OCI-M2 (cell line): ENCODE results near the gene SLC13A3.
A peak's percentile ranks its signal among the peaks of the same experiment; 100 is the strongest.

Experiments
- DNase-seq: peaks from one replicate; lab custom pipeline; 2025; ENCODE audit not compliant: unreplicated experiment; lab: John Stamatoyannopoulos, UW

Gene SLC13A3

DNA sequence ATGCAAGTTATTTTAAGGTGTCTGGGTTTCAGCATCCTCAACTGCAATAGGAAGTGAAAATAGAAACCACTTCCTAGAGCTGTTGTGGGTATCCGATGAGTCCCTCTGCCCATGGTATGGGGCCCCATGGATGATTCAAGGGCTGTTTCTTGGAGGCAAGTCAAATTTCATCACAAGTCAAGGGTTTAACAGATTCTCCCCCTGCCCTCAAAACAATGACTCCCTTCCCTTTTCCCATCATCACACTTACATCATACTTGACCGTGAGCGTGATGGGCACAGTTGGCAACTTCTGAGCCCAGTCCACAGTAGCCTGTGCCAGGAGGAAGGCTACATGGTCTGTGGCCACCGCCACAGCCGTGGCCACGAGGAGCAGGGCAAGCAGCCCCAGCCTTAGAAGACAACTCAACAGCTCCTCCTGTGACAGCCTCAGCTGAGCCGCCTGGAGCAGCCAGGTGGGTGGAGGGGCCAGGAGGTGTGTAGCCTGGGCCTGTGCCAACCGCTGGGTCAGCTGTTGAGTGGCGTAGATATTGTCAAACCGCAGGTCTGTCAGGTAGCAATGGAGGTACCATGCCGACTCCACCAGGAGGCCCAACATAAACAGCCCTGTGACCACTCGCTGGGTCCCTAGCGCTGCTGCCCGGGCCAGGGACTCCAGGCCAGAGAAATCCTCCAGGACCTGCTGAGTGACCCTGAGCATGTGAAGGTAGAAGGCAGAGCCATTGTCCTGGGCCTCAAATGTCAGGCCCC lies 106.0 kb downstream of the SLC13A3 start:
- DNase-seq, result no peak

DNA sequence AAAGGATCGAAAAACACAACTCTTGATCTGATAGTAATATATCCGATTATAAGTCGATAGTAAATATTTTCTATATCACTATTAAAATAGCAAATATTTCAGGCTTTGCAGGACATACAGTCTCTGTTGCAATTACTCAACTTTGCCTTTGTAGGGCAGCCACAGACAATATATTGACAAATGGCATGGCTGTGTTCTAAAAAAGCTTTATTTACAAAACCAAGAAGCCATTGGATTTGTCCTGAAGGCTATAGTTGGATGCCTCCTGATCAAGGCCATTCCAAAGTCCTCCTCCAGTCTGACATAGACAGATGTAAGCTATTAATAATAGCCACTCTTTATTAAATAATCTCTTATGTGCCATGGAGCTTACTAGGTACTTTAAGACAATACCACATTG lies 106.7 kb downstream of the SLC13A3 start:
- no peak for DNase-seq

DNA sequence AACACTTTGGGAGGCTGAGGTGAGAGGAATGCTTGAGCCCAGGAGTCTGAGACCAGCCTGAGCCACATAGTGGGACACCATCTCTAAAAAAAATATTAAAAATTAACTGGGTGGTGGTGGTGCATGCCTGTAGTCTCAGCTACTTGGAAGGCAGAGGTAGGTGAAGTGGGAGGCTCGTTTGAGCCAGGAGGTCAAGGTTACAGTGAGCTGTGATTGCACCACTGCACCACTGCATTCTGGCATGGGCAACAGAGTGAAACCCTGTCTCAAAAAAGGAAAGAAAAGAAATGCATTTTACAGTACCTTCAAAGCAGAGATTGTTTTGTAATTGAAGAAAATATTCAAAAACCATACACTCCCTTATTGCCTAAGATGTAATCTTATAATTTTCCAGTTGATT lies 107.3 kb downstream of the SLC13A3 start:
- DNase-seq, result no peak

DNA sequence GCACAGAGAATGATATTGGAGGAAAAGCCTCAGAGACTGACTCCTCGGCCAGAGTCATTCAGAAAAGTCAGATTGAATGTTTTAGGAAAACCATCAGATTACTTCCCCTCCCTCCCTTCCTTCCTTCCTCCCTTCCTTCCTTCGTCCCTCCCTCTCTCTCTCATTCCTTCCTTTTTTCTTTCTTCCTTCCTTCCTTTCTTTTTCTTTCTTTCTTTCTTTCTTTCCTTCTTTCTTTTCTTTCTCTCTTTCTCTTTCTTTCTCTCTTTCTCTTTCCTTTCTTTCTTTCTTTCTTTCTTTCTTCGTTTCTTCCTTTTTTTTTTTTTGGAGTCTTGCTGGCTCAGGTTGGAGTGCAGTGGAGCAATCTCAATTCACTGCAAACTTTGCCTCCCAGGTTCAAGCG lies 108.2 kb downstream of the SLC13A3 start:
- DNase-seq, result no peak

DNA sequence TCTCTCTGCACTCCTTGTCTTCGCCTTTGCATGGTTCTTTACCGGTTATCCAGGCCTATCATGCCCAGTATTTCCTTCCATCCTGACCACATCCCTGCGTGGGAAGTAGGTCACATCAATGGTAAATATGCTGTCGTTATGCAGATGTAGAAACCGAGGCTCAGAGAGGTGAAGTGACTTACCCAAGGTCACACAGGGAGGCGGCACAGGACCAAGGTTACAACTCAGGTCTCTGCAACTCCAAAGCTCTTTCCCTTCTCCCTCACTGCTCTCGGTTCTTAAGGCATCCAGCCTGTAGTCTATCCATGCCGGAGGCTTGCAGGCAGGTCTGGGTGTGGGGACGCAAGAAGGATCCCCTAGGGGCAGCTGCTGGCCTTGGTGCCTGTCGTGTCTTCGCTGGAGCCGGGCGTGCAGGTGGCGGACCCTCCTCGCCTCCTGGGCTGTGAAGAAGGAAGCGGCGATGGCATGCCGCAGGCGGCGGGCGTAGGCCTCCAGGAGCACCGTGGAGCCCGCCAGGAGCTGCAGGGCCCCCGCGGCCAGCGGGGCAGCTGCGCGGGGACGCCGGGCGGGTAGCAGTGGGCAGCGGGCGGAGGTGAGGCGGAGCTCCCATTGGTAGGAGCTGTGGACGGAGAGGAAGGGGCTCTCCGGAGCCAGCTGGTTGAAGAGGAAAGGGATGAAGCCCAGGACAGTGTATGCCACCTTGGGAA lies 109.9 kb downstream of the SLC13A3 start:
- DNase-seq, result no peak

DNA sequence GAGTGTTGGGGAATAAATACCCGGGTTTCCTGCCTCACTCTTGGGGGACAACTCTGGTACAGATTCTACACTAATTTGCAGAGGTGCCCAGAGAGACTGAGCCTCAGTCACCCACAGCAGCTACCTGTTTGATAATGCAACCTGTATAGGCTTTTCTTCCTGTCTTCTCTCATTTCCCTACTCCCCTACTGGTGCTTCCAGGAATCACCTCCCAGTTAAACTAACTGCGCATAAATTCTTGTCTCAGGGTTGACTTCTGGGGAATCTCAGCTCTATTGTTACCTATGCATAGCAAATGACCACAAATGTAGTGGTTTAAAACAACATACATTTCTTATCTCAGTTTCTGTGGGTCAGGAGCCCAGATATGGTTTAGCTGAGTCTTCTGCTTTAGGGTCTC lies 112.1 kb downstream of the SLC13A3 start:
- no peak for DNase-seq

DNA sequence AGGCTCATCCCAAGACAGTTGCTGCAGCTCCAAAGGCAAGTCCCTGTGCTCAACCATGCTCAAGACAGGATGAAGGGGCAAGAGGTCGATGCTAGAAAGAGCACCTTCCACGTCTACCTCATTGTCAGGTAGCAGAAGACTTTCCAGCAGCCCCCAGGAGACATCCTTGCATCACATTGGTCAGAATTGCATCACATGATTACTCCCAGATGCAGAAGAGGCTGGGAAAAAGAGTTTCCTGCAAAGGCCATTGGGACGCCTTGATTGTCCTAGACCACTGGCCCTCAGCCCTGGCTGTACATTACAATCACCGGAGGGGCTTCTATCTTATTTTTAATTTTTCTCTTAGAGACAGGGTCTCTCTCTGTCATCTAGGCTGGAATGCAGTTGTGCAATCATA lies 120.6 kb downstream of the SLC13A3 start:
- no peak for DNase-seq

DNA sequence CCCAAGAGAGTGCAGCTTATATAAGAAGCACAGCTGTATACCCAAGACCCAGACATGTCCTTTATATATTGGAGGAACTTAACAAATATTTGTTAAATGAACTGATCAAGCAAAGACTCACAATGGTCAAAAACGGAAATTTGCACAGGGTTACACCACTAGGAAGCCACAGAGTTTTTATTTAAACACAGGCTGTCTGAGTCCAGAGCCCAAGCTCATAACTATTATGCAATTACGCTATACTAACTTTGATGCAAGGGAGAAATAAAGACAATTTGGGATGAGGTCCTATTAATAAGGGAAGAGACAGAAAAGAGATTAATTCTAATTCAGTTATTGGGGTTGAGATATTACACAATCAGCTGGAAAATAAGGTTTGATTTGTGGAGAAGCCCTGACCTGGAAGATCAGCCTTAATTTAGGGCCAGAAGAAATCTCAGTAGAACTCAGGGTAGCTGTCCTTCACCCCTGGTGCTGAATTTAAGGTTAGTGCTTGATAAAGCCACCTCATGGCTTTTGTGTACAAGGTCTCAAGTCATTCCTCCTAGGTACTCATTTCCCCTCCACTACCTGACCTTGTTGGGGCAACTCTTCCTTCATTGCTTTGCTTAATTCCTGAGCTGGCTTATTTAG lies 127.4 kb downstream of the SLC13A3 start:
- no peak for DNase-seq

DNA sequence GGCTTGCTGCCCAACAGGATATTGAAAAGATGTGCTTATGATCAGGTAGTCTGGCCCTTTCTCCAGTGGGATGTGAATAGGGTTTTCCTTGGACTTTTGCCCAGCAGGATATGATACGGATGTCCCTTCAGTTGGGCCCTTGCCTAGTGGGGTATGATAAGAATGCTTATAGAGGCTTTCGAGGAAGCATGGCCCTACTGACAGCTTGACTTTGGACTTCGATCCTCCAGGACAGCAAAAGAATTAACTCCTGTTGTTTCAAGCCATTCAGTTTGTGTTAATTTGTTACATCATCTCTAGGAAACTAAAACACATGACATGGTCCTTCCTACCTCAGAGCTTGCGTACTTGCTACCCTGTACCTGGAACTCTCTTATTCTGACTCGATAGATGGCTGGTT lies 128.2 kb downstream of the SLC13A3 start:
- DNase-seq, result no peak

DNA sequence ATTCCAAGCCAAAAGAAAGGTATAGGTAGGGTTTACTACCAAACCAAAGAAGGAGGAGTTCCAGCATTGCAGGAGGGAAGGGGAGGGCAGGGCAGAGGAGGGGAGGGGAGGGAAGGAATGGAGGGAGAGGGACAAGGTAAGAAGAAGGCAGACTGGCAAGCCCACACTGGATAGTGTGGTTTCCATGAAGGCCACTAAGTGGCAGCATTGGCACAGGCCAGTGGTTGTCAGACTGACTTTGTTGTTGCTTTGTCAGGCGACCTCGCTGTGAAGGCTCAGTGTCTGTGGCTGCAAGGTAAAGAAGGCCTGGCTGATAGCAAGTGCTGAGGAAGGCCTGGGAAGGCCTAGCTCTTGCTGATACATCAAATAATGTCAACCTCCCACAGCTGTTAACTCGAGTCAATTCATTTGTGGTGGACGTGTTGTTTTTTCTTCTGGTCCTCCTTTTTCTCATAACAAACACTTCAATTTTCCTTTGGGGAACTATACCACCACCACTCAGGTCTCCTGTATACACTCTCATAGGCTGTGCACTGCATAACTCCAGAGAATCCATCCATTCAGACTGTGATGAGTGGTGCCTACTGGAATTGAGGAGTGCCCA lies 130.2 kb downstream of the SLC13A3 start:
- peak; percentile 27 for DNase-seq

DNA sequence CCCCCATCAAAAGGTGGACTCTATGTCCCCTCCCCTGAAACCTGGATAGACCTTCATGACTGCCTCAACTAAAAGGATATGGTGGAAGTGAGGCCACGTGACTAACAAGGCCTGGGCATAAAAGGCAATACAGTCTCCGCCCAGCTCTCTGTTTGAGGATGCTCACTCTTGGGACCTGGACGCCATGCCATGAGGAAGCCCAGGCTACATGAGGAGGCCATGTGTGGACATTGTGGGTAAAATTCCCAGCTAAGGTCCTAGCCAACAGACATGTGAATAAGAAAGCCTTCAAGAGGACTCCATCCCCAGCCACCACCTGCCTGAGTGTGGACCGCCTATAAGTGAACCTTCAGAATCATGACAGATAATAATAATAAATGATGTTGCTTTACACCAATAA lies 130.7 kb downstream of the SLC13A3 start:
- DNase-seq, result no peak

DNA sequence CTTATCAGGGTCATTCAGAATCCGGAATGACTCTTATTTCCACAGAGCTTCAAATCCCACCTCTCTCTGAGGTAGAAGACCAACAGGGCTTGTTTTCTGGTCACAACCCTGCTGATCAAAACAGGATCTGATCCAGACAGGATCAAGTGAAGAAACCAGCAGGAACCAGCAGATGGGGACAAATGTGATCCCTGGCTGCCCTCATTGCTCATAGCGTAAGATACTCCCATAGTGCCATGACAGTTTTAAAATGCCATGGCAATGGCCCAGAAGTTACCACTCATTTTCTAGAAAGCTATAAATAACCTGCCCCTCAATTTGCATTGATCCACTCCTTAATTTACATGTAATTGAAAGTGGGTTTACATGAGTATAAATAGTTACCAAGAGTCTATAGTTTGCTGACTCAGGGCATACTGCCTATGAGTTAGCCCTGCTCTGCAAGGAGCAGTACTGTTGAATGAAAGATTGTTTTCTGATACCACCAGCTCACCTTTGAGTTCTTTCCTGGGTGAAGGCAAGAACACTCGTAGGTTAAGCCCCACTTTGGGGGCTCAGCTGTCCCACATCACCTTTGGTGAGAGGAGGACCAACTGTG lies 131.7 kb downstream of the SLC13A3 start:
- no peak for DNase-seq

DNA sequence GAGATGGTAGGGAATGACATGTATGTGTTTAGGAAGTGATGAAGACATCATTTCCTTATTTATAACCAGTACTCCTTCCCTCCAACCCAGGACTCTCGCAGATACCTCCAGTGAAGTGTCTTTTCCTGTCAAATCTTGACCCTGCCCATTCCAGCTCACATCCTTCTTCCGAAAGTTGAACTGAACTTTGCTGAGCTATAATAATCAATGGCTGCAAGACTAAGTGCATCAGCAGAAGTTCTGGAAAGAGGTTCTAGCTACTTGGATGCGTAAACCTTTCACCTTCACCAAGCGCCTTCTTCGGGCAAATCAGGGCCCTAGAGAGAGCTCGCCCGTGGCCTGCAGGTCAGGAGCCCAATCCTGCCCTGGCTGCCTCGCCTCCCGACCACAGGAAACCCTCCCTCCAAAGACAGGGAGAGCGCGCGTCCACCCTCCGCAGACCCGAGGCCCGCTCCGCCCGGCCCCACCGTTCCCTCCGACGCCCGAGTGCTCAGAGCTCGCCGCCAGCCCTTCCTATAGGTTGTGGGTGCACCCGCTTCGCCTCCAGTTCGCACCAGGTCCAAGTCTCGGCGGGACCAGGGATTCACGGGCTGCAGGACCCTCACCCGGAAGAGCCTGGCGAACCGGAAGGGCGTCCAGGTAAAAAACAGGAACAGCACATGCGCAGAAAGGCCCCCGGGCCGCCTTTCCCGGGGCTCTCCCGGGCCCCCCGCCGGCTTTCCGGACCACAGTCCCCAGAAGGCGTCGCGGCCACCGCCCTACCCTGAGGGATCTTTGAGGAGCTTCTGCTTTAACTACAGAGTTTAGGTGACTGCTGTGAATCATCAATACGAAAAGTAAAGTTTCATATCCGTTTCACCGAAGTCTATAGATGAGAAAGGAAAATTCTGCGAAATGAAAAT lies 138.1 kb downstream of the SLC13A3 start, which contains the start of gene ZNF334:
TSS of gene ZNF334 (minus strand) at position 617 of the 902 bp plus-strand sequence. CDS start 1,457 bp downstream, outside the sequence.
- peak; percentile 72 for DNase-seq

DNA sequence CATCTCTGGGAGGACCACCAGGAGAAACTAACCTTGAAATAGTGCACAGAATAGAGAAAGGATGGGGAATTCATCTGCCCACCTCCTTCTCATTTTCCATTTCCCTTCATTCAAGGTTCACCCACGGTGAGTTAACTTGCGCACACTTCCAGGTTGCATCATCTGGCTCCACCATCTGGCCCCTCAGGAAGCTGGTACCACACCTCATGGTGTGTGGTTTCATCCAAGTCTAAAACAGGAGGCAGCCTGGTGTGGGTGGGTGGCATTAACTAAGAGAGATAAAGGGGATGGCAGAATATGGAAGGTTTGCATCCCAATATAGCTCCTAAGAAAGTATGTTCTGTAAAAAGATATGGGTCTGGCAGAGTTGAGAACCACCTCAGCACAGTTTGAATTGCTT lies 141.7 kb downstream of the SLC13A3 start:
- DNase-seq, result no peak
